Measurements from ENCODE around the gene PIR.
A peak's percentile ranks its signal among the peaks of the same experiment; 100 is the strongest.

The PIR gene

DNA sequence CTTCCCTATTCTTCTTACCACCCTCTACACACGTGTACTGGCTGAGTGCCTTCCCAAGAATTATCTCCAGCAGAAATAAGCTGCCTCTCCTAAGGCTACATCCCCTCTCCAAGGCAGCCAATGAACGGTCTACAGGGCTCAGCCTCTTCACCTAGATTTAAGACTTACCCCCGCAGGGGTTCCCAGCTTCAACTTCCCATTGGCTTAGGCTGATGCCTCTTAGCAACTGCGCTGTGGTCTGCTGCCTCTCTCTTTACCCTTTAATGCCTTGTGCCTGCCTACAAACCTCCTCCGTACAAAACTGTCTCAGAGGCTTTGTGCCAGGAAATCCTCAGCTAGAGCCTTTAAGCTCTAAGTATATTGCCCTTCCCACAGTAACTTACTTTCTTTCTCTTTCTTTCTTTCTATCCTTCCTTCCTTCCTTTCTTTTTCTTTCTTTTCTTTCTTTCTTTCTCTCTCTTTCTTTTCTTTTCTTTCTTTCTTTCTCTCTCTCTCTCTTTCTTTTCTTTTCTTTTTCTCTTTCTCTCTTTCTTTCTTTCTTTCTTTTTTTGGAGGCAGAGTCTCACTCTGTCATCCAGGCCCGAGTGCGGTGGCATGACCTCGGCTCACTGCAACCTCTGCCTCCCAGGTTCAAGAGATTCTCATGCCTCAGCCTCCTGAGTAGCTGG lies 142.7 kb downstream of the PIR start:
- no peaks in the 10 kb centered on the region for H3K9me3 ChIP-seq (ENCODE audit: control insufficient read depth, low read length)
- no peak overlapping the region for H3K4me3 ChIP-seq (ENCODE audit: extremely low read depth, insufficient read depth, low read length, poor library complexity, severe bottlenecking)
- H3K27ac ChIP-seq (ENCODE audit: low read depth, low read length, severe bottlenecking) = no peak overlapping the region
- H3K36me3 ChIP-seq (ENCODE audit: control insufficient read depth, insufficient read depth, low read length) = no peaks in the 10 kb centered on the region
- H3K4me1 ChIP-seq (ENCODE audit: control insufficient read depth, insufficient read depth, low read length, poor library complexity, severe bottlenecking) = no peaks in the 10 kb centered on the region
- WGBS, 2 experiments (ENCODE audit: insufficient coverage in 2 of 2) = 56 to 66% methylated on average over 1 to 5 of the region's 8 CpGs

- H3K4me3 ChIP-seq (ENCODE audit: extremely low read depth, insufficient read depth, low read length, poor library complexity, severe bottlenecking) = no peak overlapping the region
- 38 to 40% methylated on average over 1 to 2 of the region's 2 CpGs for WGBS, 2 experiments (ENCODE audit: insufficient coverage in 2 of 2)
- H3K36me3 ChIP-seq (ENCODE audit: control insufficient read depth, insufficient read depth, low read length) = no peaks in the 10 kb centered on the region
- H3K27ac ChIP-seq (ENCODE audit: low read depth, low read length, severe bottlenecking) = no peak overlapping the region
- no peaks in the 10 kb centered on the region for H3K4me1 ChIP-seq (ENCODE audit: control insufficient read depth, insufficient read depth, low read length, poor library complexity, severe bottlenecking)
- no peaks in the 10 kb centered on the region for H3K9me3 ChIP-seq (ENCODE audit: control insufficient read depth, low read length)
These were observed 144.1 kb downstream of the PIR start for GRCh38 chrX:15349046-15349445.

- Histone ChIP-seq H3K4me3 (ENCODE audit: extremely low read depth, insufficient read depth, low read length, poor library complexity, severe bottlenecking) (no peak overlapping the region), H3K27ac (ENCODE audit: low read depth, low read length, severe bottlenecking) (no peak overlapping the region), H3K4me1 (ENCODE audit: control insufficient read depth, insufficient read depth, low read length, poor library complexity, severe bottlenecking) (no peaks in the 10 kb centered on the region), H3K36me3 (ENCODE audit: control insufficient read depth, insufficient read depth, low read length) (no peaks in the 10 kb centered on the region), H3K9me3 (ENCODE audit: control insufficient read depth, low read length) (no peaks in the 10 kb centered on the region)
- WGBS, 2 experiments (ENCODE audit: insufficient coverage in 2 of 2) = 81 to 83% methylated on average over 2 of the region's 3 CpGs
These were observed 147.2 kb downstream of the PIR start for GRCh38 chrX:15345976-15346375.

DNA sequence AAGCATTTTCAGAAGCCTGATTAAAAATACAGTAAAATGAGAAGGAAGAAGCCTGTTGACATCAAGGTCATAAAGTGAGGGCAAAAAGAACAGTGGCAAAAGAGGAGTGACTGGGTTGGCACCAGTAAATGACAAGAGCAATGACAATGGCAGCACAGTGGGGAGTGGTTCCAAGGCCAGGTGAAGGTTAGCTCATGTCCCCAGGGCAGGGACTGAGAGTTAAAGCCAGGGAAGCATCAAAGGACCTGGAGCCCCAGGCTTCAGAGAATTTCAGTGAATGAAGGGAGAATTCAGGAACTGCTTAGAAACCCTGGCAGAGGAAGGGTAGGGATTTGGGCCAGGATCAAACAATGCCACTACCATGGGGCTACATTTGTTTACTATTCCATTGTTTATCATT lies 149.0 kb downstream of the PIR start:
- Histone ChIP-seq H3K9me3 (ENCODE audit: control insufficient read depth, low read length) (no peaks in the 10 kb centered on the region), H3K36me3 (ENCODE audit: control insufficient read depth, insufficient read depth, low read length) (no peaks in the 10 kb centered on the region), H3K4me1 (ENCODE audit: control insufficient read depth, insufficient read depth, low read length, poor library complexity, severe bottlenecking) (no peaks in the 10 kb centered on the region), H3K27ac (ENCODE audit: low read depth, low read length, severe bottlenecking) (no peak overlapping the region), H3K4me3 (ENCODE audit: extremely low read depth, insufficient read depth, low read length, poor library complexity, severe bottlenecking) (no peak overlapping the region)

GRCh38 chrX:15343075-15343476 lies 150.1 kb downstream of the PIR start:
- H3K9me3 ChIP-seq (ENCODE audit: control insufficient read depth, low read length) = no peaks in the 10 kb centered on the region
- no peak overlapping the region for H3K27ac ChIP-seq (ENCODE audit: low read depth, low read length, severe bottlenecking)
- 100% methylated on average over 1 of the region's 5 CpGs; no CpG with 5 or more reads in 1 of the 2 experiments for WGBS, 2 experiments (ENCODE audit: insufficient coverage in 2 of 2)
- H3K36me3 ChIP-seq (ENCODE audit: control insufficient read depth, insufficient read depth, low read length) = no peaks in the 10 kb centered on the region
- H3K4me1 ChIP-seq (ENCODE audit: control insufficient read depth, insufficient read depth, low read length, poor library complexity, severe bottlenecking) = no peaks in the 10 kb centered on the region
- no peak overlapping the region for H3K4me3 ChIP-seq (ENCODE audit: extremely low read depth, insufficient read depth, low read length, poor library complexity, severe bottlenecking)

GRCh38 chrX:15340867-15341266 lies 152.3 kb downstream of the PIR start:
- WGBS, 2 experiments (ENCODE audit: insufficient coverage in 2 of 2) = no CpG with 5 or more reads among the region's 2 CpGs
- H3K4me1 ChIP-seq (ENCODE audit: control insufficient read depth, insufficient read depth, low read length, poor library complexity, severe bottlenecking) = no peaks in the 10 kb centered on the region
- no peak overlapping the region for H3K27ac ChIP-seq (ENCODE audit: low read depth, low read length, severe bottlenecking)
- H3K4me3 ChIP-seq (ENCODE audit: extremely low read depth, insufficient read depth, low read length, poor library complexity, severe bottlenecking) = no peak overlapping the region
- no peaks in the 10 kb centered on the region for H3K9me3 ChIP-seq (ENCODE audit: control insufficient read depth, low read length)
- no peaks in the 10 kb centered on the region for H3K36me3 ChIP-seq (ENCODE audit: control insufficient read depth, insufficient read depth, low read length)

DNA sequence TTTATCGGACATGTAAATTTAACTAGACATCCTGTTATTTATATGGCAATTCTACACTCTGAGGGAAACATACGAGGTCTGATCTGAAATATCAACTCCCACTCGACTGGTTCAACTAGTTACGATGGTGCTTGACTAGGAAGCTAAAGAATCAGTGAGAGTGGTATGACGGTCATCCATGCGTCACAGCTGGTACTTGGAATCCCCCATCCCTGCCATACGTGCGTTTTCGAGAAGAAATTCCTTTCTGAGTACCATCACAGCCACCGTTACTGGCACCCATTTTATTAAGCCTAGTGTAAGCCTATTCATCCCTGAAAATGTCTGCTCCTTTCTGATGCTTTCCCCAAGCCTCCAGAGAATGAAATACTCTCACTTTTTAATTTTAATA lies 157.1 kb downstream of the PIR start:
- WGBS, 2 experiments (ENCODE audit: insufficient coverage in 2 of 2) = 0% methylated on average over 2 to 5 of the region's 10 CpGs
- peak overlapping the region; percentile 72 for H3K27ac ChIP-seq (ENCODE audit: low read depth, low read length, severe bottlenecking)
- no peaks in the 10 kb centered on the region for H3K9me3 ChIP-seq (ENCODE audit: control insufficient read depth, low read length)
- H3K4me1 ChIP-seq (ENCODE audit: control insufficient read depth, insufficient read depth, low read length, poor library complexity, severe bottlenecking) = no peaks in the 10 kb centered on the region
- H3K4me3 ChIP-seq (ENCODE audit: extremely low read depth, insufficient read depth, low read length, poor library complexity, severe bottlenecking) = peak overlapping the region; percentile 58
- peaks cover 15% of the 10 kb centered on the region for H3K36me3 ChIP-seq (ENCODE audit: control insufficient read depth, insufficient read depth, low read length)

GRCh38 chrX:15335135-15336022 lies 157.8 kb downstream of the PIR start, which contains the start of gene PIGA:
Gene PIGA (minus strand): TSS chrX:15335523. CDS start chrX:15331930, 3,593 bp downstream.
- Histone ChIP-seq H3K27ac (ENCODE audit: low read depth, low read length, severe bottlenecking) (peak within 1 kb of the TSS; percentile 72), H3K9me3 (ENCODE audit: control insufficient read depth, low read length) (no peaks in the 10 kb centered on the region), H3K4me1 (ENCODE audit: control insufficient read depth, insufficient read depth, low read length, poor library complexity, severe bottlenecking) (no peaks in the 10 kb centered on the region), H3K4me3 (ENCODE audit: extremely low read depth, insufficient read depth, low read length, poor library complexity, severe bottlenecking) (peak within 1 kb of the TSS; percentile 58), H3K36me3 (ENCODE audit: control insufficient read depth, insufficient read depth, low read length) (peaks cover 15% of the 10 kb centered on the region)
- WGBS, 2 experiments (ENCODE audit: insufficient coverage in 2 of 2) = 0 to 1% methylated on average over 21 to 28 of the region's 72 CpGs

Measured in mesodermal cell (in vitro differentiated cells).